Upper lobe of right lung (tissue), 1 donor: ENCODE measurements around the gene KRI1. TPM values are rescaled to one million over a fixed set of nuclear protein-coding genes. Genes with fewer than 3 reads are reported as not detected.
"Not testable (repeated sequence)": the region's sequence is repeated elsewhere in the genome, so short reads cannot be mapped to it uniquely, and the experiment has no call there.

Experiments used
- ATAC-seq: fragments of 200-7000 bp; cut with Tn5 transposase; one replicate; pipeline ENCODE4 v1.9.1; 2020; ENCODE audit warnings: mild to moderate bottlenecking, moderate library complexity
- DNase-seq: peaks from one replicate; pipeline ENCODE4 v3.0.0-alpha.2; 2020
- H3K27ac ChIP-seq: fragments of 200-600 bp; one replicate; pipeline ENCODE4 v1.8.0; 2022
- H3K27me3 ChIP-seq: fragments of 200-600 bp; one replicate; pipeline ENCODE4 v1.8.0; 2022; ENCODE audit warnings: mild to moderate bottlenecking
- H3K36me3 ChIP-seq: fragments of 200-600 bp; one replicate; pipeline ENCODE4 v1.8.0; 2022
- H3K4me1 ChIP-seq: fragments of 200-600 bp; one replicate; pipeline ENCODE4 v1.8.0; 2022
- H3K4me3 ChIP-seq: fragments of 200-600 bp; one replicate; pipeline ENCODE4 v1.8.0; 2022; ENCODE audit warnings: mild to moderate bottlenecking
- H3K9me3 ChIP-seq: fragments of 200-600 bp; one replicate; pipeline ENCODE4 v1.8.0; 2022
- CTCF ChIP-seq: fragments of 200-600 bp; IDR thresholded peaks from one replicate; pipeline ENCODE4 v1.8.0; 2022; ENCODE audit warnings: antibody characterized with exemption
- intact Hi-C: fragments of 100-400 bp; cut with DNase I; formaldehyde crosslinking; loops from one replicate; pipeline ENCODE4 v1.11.0; 2022
- total RNA-seq: library from RNA; stranded (reverse); fragmentation: NEBNext Ultra II Directional; extraction: Animal tissue kit (Norgen Biotek cat#: 25700); gene quantifications from one replicate; pipeline ENCODE4 v1.2.1, GENCODE V29; 2021
- donor health status: DM: no; HTN: yes; CAD: no; lungs with severe emphysema.

The KRI1 gene
- total RNA-seq, 1 donor from 2014 or later: 19.6 TPM

- DNase-seq (no peak), ATAC-seq (no peak)
- Histone ChIP-seq H3K36me3 (peaks cover 5% of the 10 kb centered on the region), H3K27me3 (no peaks in the 10 kb centered on the region), H3K4me3 (no peak overlapping the region), H3K4me1 (peaks cover 3% of the 10 kb centered on the region), H3K9me3 (no peaks in the 10 kb centered on the region), H3K27ac (no peak overlapping the region)
- intact Hi-C loops: loop anchor here (2.0 kb wide), 1 partner anchor 63 kb away; no protein-coding TSS in a partner anchor
- TF ChIP-seq CTCF: no peak
These were observed 16.3 kb upstream of the KRI1 start for GRCh38 chr19:10582091-10582490.

- Histone ChIP-seq H3K4me1 (peaks cover 3% of the 10 kb centered on the region), H3K36me3 (peaks cover 5% of the 10 kb centered on the region), H3K27ac (no peak overlapping the region), H3K4me3 (no peak overlapping the region), H3K27me3 (no peaks in the 10 kb centered on the region), H3K9me3 (no peaks in the 10 kb centered on the region)
- TF ChIP-seq CTCF: peak; percentile 94
- ATAC-seq (peak; percentile 97), DNase-seq (peak; percentile 91)
- intact Hi-C loops: no loop called here
These were observed 15.3 kb upstream of the KRI1 start for GRCh38 chr19:10580979-10581631.

GRCh38 chr19:10577951-10578350 is 12.1 kb upstream of the KRI1 start:
- TF ChIP-seq CTCF: no peak
- Histone ChIP-seq H3K9me3 (no peaks in the 10 kb centered on the region), H3K4me3 (no peak overlapping the region), H3K27me3 (no peaks in the 10 kb centered on the region), H3K27ac (no peak overlapping the region), H3K36me3 (peaks cover 5% of the 10 kb centered on the region), H3K4me1 (peaks cover 3% of the 10 kb centered on the region)
- ATAC-seq (no peak), DNase-seq (no peak)
- intact Hi-C loops: no loop called here

- TF ChIP-seq CTCF: no peak
- Histone ChIP-seq H3K4me3 (no peak overlapping the region), H3K9me3 (no peaks in the 10 kb centered on the region), H3K27ac (no peak overlapping the region), H3K36me3 (peaks cover 5% of the 10 kb centered on the region), H3K27me3 (no peaks in the 10 kb centered on the region), H3K4me1 (no peaks in the 10 kb centered on the region)
- ATAC-seq: no peak
- no peak for DNase-seq
- intact Hi-C loops: no loop called here
These were observed 9.4 kb upstream of the KRI1 start for GRCh38 chr19:10575011-10575716.

- peaks cover 4% of the 10 kb centered on the region for H3K4me1 ChIP-seq
- ATAC-seq (no peak), DNase-seq (no peak)
- H3K9me3 ChIP-seq: no peaks in the 10 kb centered on the region
- no peak overlapping the region for H3K4me3 ChIP-seq
- no peaks in the 10 kb centered on the region for H3K27me3 ChIP-seq
- no peak for TF ChIP-seq CTCF
- intact Hi-C loops: no loop called here
- H3K27ac ChIP-seq: no peak overlapping the region
- peaks cover 2% of the 10 kb centered on the region for H3K36me3 ChIP-seq
These were observed 8.7 kb upstream of the KRI1 start for GRCh38 chr19:10574462-10574861.

- H3K4me1 ChIP-seq, H3K27ac ChIP-seq, H3K9me3 ChIP-seq, intact Hi-C loops, H3K36me3 ChIP-seq, ATAC-seq, DNase-seq, H3K4me3 ChIP-seq, H3K27me3 ChIP-seq: not testable (repeated sequence)
These were observed 8.0 kb upstream of the KRI1 start for GRCh38 chr19:10573793-10574192.
